Activated gamma-delta T cell (primary cell): ENCODE results near the gene TENM4.
"Not testable (repeated sequence)": the region's sequence is repeated elsewhere in the genome, so short reads cannot be mapped to it uniquely, and the experiment has no call there.

Source experiments
- DNase-seq: peaks from one replicate; lab custom pipeline; 2025; lab: John Stamatoyannopoulos, UW

TENM4 gene

DNA sequence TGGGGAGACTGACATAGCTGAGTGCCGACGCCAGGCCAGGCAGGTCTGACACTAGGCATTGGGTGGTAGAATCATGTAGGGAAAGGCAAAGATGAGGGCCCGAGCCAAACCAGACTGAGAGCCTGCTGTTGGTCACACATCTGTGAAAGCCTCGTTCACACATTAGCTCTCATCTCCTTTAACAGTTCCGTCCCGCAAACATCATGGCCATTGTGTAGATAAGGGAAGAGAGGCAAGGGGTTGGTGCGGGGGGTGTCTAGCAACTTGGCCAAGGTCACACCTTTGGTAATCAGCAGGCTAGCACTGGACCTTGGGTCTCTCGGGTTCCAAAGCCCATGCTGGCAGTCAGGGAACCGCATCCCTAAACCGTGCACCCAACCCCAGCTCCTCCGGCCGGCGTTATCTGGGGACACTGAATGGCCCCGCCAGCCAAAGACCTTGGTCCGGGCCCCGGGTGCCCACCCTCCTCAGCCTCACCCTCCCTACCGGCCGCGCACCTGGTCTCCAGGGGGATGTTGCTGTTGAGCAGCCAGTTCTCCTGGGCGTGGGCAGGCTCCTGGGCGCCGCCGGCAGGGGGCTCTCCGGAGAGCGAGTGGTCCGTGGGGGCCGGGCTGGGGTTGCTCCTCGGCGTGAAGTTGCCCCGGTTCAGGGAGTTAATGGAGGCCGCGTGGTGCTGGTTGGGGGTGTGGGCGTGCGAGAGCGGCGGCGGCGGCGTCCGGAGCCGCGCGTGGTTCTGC, 537.9 kb downstream of the TENM4 start:
- DNase-seq, result no peak

DNA sequence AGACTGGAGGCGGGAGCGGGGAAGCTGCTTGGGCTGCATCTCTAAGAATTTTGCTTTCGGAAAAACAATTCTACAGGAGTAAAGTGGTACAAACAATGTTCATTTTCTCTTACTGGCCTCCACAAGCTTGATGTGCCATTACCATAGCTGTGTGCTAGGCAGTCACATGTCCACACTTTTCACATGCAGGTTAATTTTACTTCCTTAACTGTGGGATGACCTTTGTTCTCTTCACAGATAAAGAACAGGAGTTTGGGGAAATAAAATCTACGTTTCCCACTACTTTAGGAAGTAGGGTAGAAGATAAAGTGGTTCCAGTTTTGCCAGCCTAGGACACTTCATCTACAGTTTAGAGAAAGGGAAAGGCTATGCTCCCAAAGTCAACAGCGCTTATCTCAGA, 539.0 kb downstream of the TENM4 start:
- no peak for DNase-seq

- DNase-seq, result no peak
These were observed 542.5 kb downstream of the TENM4 start for GRCh38 chr11:78898266-78898775.

DNA sequence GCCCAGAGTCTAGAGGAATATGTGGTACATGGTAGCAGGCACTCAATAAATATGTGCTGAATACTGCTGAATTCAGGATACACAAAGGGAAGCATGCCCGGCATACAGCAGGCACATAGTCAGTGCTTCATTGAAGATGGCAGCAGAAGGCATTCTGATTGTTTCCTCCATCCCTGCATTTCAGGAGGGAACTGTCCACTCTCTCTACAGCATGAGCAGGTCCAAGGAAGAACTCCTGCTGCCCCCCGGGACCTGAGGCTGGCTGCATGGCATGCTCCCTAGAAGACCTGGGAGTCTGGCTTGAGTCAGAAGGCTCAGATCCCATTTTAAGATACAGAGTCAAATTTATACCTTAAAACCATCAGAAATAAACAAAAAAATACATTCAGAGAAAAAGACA, 546.8 kb downstream of the TENM4 start:
- DNase-seq, result no peak

DNA sequence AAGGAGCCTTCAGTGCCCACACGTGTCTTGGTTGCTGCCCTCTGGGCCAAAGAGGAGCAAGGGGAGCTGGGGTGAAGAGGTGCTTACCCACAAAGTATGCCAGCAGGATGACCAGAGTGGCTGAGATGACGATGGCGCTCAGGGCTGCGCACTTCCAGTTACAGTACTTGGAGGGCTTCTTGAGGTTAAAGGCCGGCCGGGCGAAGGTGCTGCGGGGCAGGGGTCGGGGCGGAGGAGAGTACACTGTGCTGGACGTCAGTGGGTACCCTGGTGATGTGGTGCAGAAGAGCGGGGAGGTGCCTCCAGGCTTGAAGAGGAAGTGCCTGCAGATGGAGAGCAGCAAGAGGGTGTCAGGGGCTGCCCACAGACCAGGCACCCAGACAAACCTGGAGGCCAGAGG, 551.1 kb downstream of the TENM4 start:
- no peak for DNase-seq

DNA sequence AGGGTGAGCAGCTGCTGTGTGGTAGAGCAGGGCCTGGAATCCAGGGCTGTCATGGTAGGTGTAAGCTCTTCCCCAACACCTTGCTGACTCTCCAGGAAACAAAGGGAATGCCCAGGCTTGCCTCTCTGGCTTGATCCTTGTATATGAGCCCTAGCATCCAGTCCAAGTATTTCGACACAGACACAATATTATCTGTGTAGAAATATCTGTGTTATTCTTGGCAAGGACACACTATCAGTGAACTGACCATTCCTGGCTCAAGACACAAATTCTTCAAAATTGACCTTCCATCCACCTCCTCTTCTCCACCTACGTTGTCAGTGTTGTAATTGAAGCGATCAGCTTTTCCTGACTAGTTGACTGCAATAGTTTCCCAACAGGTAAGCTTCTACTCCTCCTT, 554.2 kb downstream of the TENM4 start:
- DNase-seq, result no peak

DNA sequence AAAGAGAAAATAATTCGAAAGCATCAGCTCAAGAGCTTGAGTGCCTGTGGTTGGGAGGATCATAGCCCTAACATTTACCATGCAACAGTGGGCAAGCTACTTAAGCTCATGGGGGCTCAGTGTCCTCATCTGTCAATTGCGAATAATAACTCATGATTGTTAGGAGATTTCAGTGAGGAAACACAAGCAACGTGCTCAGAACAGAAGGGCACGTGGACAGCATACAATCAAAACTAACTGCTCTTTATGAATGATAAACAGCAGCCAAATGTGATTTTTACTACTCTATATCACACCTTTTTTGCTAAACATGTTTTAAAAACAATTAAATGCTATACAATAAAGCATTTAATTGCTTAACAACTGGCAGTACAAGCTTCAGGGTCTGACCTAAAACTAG, 556.1 kb downstream of the TENM4 start:
- DNase-seq, result no peak

DNA sequence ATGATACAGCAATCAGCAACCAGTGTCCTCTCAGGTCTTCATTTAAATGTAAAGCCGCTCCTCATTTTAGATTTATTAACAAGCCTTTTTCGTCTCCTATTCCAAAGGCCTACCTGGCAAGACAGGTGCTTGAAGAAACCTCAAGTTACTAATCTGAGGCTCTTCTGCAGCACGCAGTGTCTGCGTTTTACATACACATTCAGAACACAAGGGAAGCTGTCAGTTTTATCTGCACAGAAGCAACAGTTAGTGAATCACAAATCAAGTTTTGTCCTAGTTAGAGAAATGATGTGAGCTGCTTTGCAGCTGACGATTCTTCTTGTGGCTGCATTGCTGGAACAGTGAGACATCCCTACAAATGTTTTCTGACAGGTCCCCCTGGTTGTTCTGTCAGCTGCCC, 557.3 kb downstream of the TENM4 start:
- DNase-seq, result no peak

- not testable (repeated sequence) for DNase-seq
These were observed 561.5 kb downstream of the TENM4 start for GRCh38 chr11:78879094-78879980.

DNA sequence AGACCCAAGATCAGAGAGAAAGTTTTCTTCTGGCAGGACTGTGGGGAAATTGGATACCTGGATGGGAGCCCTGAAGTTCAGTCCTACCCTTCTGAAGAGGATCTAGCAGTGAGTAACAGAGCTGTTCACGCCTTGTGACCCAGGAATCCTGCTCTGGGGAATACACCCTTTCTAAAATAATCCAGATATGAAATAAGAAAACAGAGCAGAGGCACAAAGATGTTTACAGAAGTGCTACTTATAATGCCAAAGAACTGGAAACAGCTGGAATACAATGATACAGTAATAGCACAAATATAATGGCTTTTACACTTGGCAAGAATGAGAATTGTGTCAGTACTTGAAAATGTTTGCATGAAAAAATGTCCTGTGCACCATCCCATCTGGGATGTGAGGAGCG, 562.2 kb downstream of the TENM4 start:
- DNase-seq, result no peak

- no peak for DNase-seq
These were observed 564.2 kb downstream of the TENM4 start for GRCh38 chr11:78876676-78877075.

DNA sequence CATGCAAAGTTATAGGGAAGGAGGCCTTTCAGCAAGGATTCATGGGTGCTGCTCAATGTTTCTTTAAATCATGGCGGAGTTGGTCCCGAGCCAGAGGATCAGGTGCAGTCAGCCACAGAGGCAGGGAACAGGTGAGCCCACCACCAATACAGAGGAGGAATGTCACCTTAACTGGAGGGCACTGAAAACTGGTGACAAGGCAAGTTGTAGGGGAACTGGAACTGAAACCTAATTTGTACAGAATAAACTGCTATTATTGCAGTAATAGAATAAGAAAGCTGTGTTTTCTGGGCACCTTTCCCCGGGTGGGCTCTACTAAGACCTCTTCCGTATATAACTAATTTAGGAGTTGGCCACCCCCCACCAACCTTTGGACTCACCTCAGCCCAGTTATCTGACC, 570.2 kb downstream of the TENM4 start:
- DNase-seq, result no peak

- no peak for DNase-seq
These were observed 571.5 kb downstream of the TENM4 start for GRCh38 chr11:78869293-78869692.

DNA sequence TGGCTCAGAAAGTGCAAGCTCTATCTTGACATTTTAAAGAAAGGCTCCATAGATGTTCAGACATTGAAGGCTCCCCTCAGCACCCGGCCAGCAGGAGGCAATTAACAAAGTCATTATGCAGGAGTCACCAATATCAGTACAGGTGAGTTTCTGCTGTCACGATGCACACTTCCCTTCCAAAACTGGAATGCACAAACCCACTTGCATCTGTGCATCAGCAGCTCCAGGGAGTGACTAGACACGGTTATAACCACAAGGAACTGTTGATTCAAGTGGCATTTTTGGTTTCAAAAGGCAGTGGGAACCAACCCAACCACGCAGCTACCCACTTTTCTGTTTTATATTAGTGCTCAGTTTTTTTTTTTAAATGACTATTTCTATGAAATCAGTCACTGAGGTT, 572.3 kb downstream of the TENM4 start:
- no peak for DNase-seq

DNA sequence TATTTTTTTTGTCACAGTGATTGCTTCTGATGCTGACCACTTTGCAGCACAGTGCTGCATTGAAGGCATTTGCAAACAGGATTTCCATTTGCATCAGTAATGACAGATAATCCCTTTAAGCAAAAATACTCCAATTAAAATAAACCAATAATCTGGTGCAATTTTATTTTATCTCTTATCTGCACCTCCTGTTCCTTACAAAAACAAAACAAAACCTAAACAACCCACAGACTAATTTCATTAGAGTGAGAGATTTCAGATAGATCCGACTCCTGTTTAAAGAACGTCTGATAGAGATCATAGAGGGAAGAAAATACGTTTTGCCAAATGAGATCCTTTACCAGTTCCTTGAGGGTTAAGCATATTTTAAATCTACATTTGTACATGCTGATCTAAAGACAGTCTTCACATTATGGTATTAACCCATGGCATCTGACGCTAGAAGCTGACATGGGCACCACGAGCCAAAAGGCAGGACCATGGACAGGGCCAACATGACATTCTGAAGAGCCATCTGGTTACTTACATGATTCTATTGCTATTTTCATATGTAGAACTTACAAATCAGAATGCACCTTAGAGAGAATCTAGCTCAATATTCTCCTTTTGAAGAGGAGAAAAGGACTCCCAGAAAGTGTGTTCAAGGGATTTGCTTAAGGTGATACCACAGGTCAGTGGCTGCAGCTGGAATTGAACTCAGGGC, 580.0 kb downstream of the TENM4 start:
- DNase-seq, result no peak

DNA sequence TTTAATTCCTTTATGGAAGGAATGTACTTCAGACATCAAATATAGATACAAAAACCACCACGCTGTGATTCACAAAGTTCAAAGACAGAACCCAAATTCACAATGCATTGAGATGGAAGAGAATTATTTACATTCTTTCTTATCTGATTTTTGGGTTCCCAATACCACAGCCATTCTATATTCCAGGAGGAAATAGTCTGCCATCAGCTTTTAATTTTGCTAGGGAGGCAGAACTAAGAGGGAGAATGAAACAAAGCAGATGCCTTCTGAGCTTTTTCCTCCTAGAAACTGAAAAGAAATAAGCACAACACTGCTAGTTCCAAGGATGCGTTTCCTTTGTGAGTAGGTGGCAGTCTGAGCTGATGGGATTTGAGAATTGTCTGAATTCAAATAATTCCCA, 583.1 kb downstream of the TENM4 start:
- DNase-seq, result no peak

DNA sequence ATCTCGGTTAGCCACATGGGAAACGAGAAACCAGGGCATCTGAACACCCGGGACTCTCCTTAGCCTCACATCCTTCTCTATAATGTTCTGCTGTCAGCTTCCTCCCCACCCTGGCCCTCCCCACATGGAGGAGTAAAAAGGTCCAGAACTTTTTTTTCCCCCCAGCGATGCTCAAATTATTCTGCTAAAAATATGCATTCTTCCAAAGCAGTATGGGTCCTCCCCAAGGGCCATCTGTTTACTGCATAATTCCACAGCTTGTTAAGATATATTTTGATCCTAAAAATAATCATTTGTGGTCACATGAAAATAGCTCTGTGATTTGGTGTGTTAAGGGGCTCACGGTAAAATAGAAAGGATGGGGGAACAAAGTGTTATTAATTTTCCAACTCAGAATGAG, 584.6 kb downstream of the TENM4 start:
- no peak for DNase-seq

DNA sequence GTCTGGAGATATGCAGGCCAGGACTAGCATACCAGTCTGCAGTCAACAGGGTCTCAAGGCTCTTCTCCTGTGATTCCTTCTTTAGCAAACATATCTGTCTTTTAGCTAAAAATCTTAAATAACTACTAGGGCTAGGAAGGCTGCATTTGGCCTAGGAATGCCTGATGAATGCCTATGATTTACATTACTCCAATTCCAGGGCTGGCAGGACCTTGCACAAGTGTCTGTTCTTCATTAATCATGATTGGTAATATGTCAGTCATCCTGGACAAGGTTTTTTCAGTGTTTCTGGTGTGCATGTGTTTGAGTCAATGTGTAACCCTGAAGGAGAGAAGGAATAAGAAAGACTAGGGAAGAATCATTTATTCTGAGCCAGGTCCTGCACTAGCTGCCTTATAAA, 585.7 kb downstream of the TENM4 start:
- DNase-seq, result no peak

- DNase-seq, result no peak
These were observed 587.3 kb downstream of the TENM4 start for GRCh38 chr11:78853521-78853920.

- DNase-seq, result no peak
These were observed 588.8 kb downstream of the TENM4 start for GRCh38 chr11:78851878-78852586.

- DNase-seq, result no peak
These were observed 590.8 kb downstream of the TENM4 start for GRCh38 chr11:78850078-78850477.

DNA sequence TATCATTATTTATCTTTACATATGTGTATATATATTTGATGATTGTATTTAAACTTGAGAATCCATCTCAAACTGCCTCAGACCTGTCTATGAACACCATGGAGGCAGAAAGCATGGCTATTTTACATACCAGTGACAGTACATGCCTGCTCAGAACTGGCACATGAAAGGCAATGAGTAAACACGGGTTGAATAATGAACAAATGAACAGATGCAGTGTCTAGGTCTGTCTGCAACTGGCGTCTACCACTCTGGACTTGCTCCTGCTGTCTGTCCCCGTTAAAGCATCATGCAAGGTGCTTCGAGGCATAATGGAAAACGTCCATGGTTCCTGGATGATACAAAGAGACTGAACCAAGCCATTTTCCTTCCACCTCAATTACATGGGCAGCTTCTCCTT, 594.6 kb downstream of the TENM4 start:
- DNase-seq, result no peak
